Measurements from ENCODE around the gene SBF2.

DNA sequence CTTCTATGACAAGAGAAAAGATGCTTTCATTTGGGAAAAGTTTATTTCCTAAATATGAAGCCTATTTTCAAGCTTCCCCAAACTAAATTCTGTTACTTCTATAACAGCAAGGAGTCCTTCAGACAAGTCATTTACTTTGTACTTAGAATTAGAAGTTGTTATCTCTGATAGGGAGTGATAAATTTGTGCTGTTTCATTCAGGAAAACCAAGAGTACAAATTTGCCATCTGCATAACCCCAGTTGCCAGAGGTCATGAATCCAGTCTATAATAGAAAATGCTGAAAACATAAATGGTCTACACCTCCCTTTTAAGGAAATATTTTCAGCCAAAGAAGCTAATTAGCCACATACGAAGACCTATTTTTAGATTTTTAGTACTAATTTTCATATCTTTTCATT is 61.3 kb downstream of the SBF2 start:
- TF ChIP-seq CTCF (conservative IDR thresholded peaks at IDR 0.05 in 1 of 2, IDR thresholded peaks at IDR 0.05 in 1 of 2; ENCODE audit: extremely low read depth in 1 of 2, insufficient read depth in 1 of 2, low read depth in 1 of 2, low read length in 2 of 2) (no peak), EZH2 (IDR thresholded peaks at IDR 0.05; ENCODE audit: borderline replicate concordance, low read length) (no peak)

Data from mammary epithelial cell (primary cell).